MM.1S (cell line): Measurements from ENCODE around the gene RAB31.

Experiments
- EZH2 ChIP-seq: fragments of 300-600 bp; sonication (generic); optimal IDR thresholded peaks from 2 replicates; pipeline ENCODE3; 2017; ENCODE audit warnings: low read depth, mild to moderate bottlenecking, antibody characterized with exemption, low read length, mixed read lengths
- TF ChIP-seq, protein P1 (sequence below): fragments of 300-600 bp; sonication (generic); IDR thresholded peaks from 2 replicates; pipeline ENCODE4 v1.5.1; 2016; ENCODE audit warnings: antibody characterized with exemption, low read length, mixed read lengths

DNA sequence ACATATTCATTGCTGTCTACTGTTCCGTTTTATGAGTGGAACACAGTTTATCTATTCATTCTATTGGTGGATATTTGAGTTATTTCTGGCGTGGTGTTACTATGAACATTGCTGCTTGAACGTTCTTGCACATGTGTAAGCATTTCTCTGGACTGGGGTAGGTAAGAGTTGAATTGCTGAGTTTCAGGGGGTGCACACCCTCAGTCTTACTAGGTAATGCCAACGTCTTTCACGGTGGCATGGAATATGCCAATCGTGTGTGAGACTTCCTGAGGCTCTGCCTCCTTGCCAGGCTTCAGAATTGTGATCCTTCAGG is 121.3 kb downstream of the RAB31 start:
- TF ChIP-seq, protein P1, sequence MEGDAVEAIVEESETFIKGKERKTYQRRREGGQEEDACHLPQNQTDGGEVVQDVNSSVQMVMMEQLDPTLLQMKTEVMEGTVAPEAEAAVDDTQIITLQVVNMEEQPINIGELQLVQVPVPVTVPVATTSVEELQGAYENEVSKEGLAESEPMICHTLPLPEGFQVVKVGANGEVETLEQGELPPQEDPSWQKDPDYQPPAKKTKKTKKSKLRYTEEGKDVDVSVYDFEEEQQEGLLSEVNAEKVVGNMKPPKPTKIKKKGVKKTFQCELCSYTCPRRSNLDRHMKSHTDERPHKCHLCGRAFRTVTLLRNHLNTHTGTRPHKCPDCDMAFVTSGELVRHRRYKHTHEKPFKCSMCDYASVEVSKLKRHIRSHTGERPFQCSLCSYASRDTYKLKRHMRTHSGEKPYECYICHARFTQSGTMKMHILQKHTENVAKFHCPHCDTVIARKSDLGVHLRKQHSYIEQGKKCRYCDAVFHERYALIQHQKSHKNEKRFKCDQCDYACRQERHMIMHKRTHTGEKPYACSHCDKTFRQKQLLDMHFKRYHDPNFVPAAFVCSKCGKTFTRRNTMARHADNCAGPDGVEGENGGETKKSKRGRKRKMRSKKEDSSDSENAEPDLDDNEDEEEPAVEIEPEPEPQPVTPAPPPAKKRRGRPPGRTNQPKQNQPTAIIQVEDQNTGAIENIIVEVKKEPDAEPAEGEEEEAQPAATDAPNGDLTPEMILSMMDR: no peak
- no peak for TF ChIP-seq EZH2
